ENCODE data around the gene KCNMA1.
A peak's percentile ranks its signal among the peaks of the same experiment; 100 is the strongest.

DNA sequence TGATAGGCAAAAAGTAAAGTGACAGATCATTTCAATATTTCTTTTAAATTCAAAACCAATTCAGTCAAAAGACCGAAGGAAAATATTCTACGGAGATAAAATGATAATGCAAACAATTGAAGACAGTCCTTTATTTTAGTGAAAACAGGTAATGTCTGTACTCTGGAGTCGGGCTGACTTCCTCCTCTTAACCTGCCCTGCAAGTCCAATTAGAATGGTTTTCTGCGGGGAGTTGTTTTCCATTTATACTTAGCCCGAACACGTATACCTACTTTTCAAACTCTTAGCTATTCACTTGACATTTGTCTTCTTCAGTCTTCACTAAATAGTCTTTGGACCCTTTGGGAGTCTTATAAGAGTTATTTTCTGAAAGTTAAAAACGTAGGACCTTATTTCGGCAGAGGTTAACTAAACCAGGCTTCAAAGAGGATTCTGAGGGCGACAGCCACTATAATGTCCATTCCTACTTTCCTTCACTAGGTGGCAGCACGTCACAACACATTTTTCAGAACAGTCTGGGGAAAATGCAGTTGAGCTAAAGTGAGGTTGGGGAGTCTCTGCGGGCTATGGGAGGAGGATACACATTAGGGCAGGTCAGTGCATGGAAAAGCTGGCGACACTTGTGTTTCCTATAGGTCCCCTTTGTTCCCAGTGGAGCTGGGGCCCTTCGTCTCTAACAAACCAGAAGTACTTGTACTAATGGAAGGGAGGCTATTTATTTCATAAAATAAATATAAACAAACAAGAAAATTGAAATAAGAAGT, 472.0 kb downstream of the KCNMA1 start:
- TF ChIP-seq, protein P1, sequence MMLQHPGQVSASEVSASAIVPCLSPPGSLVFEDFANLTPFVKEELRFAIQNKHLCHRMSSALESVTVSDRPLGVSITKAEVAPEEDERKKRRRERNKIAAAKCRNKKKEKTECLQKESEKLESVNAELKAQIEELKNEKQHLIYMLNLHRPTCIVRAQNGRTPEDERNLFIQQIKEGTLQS (IDR thresholded peaks at IDR 0.05), result no peak
- TF ChIP-seq, protein P2, sequence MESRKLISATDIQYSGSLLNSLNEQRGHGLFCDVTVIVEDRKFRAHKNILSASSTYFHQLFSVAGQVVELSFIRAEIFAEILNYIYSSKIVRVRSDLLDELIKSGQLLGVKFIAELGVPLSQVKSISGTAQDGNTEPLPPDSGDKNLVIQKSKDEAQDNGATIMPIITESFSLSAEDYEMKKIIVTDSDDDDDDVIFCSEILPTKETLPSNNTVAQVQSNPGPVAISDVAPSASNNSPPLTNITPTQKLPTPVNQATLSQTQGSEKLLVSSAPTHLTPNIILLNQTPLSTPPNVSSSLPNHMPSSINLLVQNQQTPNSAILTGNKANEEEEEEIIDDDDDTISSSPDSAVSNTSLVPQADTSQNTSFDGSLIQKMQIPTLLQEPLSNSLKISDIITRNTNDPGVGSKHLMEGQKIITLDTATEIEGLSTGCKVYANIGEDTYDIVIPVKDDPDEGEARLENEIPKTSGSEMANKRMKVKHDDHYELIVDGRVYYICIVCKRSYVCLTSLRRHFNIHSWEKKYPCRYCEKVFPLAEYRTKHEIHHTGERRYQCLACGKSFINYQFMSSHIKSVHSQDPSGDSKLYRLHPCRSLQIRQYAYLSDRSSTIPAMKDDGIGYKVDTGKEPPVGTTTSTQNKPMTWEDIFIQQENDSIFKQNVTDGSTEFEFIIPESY (IDR thresholded peaks at IDR 0.05; ENCODE audit: extremely low read depth, insufficient replicate concordance, low read length), result no peak
- TF ChIP-seq CTCF (IDR thresholded peaks at IDR 0.05 in 2 of 3, conservative IDR thresholded peaks at IDR 0.05 in 1 of 3; ENCODE audit: borderline replicate concordance in 1 of 3, insufficient read depth in 1 of 3, low read depth in 2 of 3, low read length in 2 of 3) (peak; percentile 72 to 78 (median 73)), EZH2 (IDR thresholded peaks at IDR 0.05) (no peak), SIN3A (IDR thresholded peaks at IDR 0.05; ENCODE audit: low read depth) (no peak), SP1 (IDR thresholded peaks at IDR 0.05; ENCODE audit: low read depth) (no peak), RAD21 (IDR thresholded peaks at IDR 0.05; ENCODE audit: low read depth) (peak; percentile 86), POLR2AphosphoS5 (IDR thresholded peaks at IDR 0.05; ENCODE audit: low read depth, low read length) (no peak), MAX (IDR thresholded peaks at IDR 0.05) (no peak)
- TF ChIP-seq, protein P3, sequence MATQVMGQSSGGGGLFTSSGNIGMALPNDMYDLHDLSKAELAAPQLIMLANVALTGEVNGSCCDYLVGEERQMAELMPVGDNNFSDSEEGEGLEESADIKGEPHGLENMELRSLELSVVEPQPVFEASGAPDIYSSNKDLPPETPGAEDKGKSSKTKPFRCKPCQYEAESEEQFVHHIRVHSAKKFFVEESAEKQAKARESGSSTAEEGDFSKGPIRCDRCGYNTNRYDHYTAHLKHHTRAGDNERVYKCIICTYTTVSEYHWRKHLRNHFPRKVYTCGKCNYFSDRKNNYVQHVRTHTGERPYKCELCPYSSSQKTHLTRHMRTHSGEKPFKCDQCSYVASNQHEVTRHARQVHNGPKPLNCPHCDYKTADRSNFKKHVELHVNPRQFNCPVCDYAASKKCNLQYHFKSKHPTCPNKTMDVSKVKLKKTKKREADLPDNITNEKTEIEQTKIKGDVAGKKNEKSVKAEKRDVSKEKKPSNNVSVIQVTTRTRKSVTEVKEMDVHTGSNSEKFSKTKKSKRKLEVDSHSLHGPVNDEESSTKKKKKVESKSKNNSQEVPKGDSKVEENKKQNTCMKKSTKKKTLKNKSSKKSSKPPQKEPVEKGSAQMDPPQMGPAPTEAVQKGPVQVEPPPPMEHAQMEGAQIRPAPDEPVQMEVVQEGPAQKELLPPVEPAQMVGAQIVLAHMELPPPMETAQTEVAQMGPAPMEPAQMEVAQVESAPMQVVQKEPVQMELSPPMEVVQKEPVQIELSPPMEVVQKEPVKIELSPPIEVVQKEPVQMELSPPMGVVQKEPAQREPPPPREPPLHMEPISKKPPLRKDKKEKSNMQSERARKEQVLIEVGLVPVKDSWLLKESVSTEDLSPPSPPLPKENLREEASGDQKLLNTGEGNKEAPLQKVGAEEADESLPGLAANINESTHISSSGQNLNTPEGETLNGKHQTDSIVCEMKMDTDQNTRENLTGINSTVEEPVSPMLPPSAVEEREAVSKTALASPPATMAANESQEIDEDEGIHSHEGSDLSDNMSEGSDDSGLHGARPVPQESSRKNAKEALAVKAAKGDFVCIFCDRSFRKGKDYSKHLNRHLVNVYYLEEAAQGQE (IDR thresholded peaks at IDR 0.05; ENCODE audit: low read depth), result no peak

All from HCT116 (cell line).